Colon (tissue), 2 donors: ENCODE measurements around the gene BMPR2.
A peak's percentile ranks its signal among the peaks of the same experiment; 100 is the strongest.
"Not testable (repeated sequence)": the region's sequence is repeated elsewhere in the genome, so short reads cannot be mapped to it uniquely, and the experiment has no call there.

ENCODE experiments used
- FAIRE-seq: peaks from 2 replicates; lab custom pipeline; 2012; peaks lifted over from hg19 to GRCh38; lab: Jason Lieb, UNC
- donor health status: control.
- donor health status: control.

Gene BMPR2

DNA sequence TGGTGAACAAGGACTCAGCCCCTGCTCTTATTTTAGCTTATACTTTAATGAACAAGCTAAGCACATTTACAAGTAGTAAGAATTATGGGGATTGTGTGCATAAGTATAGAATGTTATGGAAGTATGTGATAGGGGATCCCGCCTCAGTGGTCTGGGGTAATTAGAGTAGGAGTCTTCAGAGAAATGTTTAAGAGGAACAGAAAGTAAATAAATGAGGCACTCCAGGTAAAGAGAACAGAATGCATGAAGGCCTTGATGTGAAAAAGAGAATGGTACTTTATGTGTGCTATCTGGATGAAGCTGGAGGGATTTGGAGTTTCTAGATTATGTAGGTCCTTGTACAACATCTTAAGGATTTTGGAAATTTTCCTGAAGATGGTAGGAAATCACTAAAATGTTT, 76.6 kb downstream of the BMPR2 start:
- FAIRE-seq = no peak

DNA sequence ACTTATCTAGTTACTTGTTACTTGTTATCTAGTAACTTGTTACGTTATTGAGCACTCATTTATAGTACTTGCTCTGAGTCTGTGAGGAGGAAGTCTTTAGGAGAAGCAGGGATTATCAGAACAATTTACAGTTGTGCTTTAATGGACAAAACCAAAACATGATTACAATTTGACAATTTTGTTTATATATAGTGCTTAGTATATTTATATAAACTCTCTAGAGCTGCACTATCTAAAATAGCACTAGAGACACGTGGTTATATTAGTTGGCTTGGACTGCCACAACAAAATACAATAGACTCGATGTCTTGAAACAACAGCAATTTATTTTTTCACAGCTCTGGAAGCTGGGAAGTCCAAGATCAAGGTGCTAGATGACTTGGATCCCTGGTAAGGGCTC, 78.4 kb downstream of the BMPR2 start:
- FAIRE-seq = no peak

DNA sequence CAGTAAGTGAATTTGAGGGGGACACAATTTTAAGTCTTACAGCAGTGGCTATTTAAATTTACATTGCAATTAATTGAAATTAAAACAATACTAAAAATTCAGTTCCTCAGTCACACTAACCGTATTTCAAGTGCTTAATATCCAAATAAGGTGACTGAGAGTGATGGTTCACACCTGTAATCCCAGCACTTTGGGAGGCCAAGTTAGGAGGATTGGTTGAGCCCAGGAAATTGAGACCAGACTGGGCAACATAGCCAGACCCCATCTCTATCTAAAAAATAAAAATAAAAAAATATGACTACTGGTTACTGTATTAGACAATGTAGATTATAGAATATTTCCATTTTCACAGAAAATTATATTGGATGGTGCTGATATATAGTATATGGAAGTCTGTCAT, 79.0 kb downstream of the BMPR2 start:
- no peak for FAIRE-seq

DNA sequence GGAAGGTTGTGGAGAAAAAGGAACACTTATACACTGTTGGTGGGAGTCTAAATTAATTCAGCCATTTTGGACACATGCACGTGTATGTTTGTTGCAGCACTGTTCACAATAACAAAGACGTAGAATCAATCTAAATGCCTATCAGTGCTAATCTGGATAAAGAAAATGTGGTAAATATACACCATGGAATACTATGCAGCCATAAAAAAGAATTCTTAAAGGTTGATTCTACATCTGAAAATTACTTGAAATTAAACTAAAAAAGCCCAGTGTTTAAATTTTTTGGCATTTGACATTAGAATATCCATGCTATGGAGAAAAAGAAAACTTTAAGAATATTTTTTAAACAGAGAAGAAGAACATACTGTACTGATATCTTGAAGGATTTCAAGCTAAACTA, 84.0 kb downstream of the BMPR2 start:
- FAIRE-seq = no peak

- FAIRE-seq = no peak
Measured at GRCh38 chr2:202479090-202479489, 103.0 kb downstream of the BMPR2 start.

DNA sequence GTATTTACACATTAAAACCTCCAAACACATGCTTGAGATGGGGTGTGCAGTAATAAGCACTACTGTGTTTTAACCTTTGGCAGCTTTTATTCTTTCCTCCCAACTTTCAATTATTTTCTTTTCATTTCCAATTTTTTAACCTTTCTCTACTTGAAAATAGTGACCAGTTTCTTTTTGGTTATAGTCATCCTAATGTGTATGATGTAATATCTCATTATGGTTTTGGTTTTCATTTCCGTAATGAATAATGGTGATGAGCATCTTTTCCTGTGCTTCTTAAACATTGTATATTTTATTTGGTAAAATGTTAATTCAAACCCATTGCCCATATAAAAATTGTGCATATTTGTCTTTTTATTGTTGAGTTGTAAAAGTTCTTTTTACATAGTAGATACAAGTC, 103.5 kb downstream of the BMPR2 start:
- FAIRE-seq = no peak

DNA sequence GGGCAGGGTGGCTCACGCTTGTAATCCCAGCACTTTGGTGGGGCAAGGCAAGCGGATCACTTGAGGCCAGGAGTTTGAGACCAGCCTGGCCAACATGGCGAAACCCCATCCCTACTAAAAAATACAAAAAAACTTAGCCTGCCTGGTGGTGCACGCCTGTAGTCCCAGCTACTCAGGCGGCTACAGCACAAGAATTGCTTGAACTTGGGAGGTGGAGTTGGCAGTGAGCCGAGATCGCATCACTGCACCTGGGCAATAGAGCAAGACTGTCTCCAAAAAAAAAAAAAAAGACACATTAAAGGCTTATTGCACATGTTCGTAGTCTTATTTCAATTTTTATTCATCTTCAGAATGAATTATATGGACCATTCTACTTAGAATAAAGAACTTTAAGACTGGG, 110.2 kb downstream of the BMPR2 start:
- no peak for FAIRE-seq

DNA sequence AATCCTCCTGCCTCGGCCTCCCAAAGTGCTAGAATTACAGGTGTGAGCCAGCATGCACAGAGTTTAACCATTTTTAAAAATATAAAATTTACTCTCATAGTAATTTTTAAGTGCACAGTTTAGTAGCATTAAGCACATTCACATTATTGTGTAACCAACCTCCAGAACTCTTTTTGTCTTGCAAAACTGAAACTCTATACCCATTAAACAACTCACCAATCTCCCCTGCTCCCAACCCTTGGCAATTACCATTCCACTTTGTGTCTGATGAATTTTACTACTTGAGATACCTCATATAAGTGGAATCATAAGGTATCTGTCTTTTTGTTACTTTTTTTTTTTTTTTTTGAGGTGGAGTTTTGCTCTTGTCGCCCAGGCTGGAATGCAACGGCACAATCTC, 112.5 kb downstream of the BMPR2 start:
- no peak for FAIRE-seq

DNA sequence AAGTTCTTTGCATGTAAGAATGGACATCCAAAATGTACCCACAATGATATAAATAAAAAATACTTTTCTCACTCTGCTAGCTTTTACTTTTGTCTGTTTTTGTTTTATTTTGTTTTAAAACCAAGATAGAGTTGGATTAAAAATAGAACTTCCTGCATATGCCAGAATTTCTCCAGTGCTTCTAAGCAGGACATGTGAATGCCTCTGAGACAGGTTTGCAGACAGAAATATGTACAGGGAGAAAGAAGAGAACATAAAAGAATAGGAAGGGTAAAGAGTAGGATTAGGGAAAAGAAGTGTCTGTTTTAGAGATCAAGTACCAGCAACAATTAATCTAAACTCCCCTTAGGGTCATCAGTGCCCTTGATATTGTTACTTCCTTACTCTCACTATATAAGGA, 114.4 kb downstream of the BMPR2 start:
- FAIRE-seq = no peak

GRCh38 chr2:202491514-202491913, 115.4 kb downstream of the BMPR2 start:
- FAIRE-seq = no peak

DNA sequence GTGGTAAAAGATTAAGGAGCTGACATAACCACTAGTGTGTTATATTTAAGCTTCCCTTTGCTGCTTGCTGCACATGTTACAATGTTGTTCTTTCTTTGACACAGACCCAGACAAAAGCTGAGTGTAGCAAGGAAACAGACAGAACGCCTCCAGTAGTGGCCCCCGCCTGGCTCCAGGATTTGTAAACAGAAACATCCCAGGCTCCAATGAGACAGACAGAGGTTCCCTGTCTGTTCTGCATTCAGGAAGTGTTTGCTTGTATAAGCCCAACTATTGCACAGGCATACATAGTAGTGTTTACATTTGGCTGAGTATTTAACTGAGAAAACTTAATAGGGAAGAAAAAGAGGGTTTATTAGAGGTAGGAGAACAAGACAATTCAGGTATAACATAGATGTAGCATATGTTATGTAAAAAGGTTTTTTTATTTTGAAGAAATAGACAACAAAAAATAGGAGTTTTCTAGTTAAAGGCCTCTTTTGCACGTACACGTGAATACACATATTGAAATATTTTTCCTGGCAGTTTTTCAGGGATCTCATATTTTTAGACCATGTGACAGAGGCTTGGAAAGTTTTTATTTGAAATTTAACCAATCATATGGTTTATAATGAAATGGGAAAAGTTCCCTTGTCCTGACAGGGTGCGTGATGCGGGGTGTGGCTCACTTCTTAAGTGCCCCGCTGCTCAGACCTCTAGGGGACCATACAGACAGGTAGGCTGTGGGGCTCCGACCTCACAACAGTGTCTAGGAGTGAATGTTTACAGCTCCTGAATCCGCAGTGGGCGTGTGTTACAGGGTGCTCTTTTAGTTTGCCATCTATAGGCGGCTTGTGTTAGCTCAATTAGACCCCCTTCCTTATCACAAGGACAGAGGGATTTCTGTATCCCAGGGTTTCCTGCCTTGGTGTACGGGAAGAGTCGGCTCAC, 118.4 kb downstream of the BMPR2 start:
- no peak for FAIRE-seq

GRCh38 chr2:202495230-202495604, 119.1 kb downstream of the BMPR2 start:
- no peak for FAIRE-seq

- FAIRE-seq = not testable (repeated sequence)
Measured at GRCh38 chr2:202496835-202497472, 120.8 kb downstream of the BMPR2 start.

- not testable (repeated sequence) for FAIRE-seq
Measured at GRCh38 chr2:202497473-202497866, 121.3 kb downstream of the BMPR2 start.

DNA sequence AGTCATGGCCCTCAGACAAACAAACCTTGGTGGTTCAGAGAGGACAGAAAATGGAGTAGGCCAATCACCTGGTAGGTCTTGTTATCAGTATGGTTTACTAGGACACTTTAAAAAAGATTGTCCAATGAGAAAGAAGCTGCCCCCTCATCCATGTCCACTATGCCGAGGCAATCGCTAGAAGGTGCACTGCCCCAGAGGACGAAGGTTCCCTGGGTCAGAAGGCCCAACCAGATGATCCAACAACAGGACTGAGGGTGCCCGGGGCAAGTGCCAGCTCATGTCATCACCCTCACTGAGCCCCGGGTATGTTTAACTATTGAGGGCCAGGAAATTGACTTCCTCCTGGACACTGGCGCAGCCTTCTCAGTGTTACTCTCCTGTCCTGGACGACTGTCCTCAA, 123.7 kb downstream of the BMPR2 start:
- FAIRE-seq = not testable (repeated sequence)

DNA sequence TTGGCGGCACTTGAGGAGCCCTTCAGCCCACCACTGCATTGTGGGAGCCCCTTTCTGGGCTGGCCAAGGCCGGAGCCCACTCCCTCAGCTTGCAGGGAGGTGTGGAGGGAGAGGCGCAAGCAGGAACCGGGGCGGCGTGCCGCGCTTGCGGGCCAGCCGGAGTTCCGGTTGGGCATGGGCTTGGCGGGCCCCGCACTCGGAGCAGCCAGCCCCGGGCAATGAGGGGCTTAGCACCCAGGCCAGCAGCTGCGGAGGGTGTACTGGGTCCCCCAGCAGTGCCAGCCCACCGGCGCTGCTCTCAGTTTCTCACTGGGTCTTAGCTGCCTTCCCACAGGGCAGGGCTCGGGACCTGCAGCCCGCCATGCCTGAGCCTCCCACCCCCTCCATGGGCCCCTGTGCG, 127.1 kb downstream of the BMPR2 start:
- FAIRE-seq = not testable (repeated sequence)

GRCh38 chr2:202508686-202509085, 132.6 kb downstream of the BMPR2 start:
- FAIRE-seq = no peak

GRCh38 chr2:202510911-202511310, 134.8 kb downstream of the BMPR2 start:
- no peak for FAIRE-seq

- no peak for FAIRE-seq
Measured at GRCh38 chr2:202512176-202512575, 136.0 kb downstream of the BMPR2 start.

DNA sequence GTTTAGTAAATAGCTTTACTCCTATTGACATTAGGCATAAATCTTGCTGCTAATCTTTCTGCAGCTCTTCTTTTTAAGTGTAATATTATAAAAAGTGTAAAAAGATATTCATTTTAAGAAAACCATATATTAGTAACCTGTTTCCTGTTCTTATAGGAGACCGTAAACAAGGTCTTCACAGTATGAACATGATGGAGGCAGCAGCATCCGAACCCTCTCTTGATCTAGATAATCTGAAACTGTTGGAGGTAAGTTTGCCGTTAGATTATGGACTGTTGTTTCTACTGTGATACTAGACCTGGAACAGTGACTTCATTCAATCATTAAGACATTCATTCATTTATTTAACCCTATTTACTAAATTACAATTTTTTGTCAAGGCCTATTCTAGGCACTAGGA, 138.6 kb downstream of the BMPR2 start:
- FAIRE-seq = no peak

DNA sequence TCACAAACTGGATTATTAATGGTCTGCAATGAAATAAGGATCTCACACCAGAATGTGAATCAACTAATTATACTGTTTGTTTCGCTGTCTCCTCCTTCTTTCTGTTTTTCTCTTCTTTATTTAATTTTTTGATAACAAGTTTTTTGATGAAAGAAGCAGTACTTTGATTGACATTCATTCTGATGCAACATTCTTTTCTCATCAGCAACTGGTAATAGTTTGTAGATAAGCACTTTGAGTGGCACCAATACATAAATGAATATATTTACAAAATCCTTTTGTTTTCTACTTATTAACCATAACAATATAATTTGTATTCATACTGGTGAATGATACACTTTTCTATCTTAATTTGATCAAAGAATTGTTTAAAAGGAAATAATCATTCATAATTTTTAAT, 143.3 kb downstream of the BMPR2 start:
- FAIRE-seq = peak; percentile 14

- FAIRE-seq = no peak
Measured at GRCh38 chr2:202521470-202521869, 145.3 kb downstream of the BMPR2 start.

DNA sequence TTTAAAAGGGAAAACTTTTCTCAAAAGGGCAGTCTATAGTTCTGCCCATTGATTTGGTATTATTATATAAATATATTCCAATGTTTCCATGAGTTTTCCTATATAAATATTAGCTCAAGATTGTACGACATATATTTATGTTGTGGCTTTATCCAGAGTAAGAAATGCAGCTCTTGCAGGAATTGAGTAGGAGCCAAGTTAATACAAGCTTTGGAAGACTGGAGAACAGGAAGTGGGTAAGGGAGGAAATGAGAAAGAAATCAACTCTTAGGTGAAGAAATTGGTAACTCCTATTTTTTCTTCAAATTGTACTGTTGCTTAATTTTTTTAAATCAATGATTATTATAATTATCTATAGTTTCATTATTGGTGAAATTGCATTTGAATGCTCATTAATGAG, 153.3 kb downstream of the BMPR2 start:
- FAIRE-seq = no peak

- no peak for FAIRE-seq
Measured at GRCh38 chr2:202530038-202530437, 153.9 kb downstream of the BMPR2 start.
